GM12874 (cell line): Measurements from ENCODE around the gene DYRK1A.

Experiments used
- TF ChIP-seq, protein P1 (sequence below): IDR thresholded peaks from 2 replicates; pipeline ENCODE4 v1.5.1; 2011; ENCODE audit warnings: low read depth, mild to moderate bottlenecking, control low read depth, low read length, moderate library complexity; ENCODE audit not compliant: insufficient read depth

The DYRK1A gene

DNA sequence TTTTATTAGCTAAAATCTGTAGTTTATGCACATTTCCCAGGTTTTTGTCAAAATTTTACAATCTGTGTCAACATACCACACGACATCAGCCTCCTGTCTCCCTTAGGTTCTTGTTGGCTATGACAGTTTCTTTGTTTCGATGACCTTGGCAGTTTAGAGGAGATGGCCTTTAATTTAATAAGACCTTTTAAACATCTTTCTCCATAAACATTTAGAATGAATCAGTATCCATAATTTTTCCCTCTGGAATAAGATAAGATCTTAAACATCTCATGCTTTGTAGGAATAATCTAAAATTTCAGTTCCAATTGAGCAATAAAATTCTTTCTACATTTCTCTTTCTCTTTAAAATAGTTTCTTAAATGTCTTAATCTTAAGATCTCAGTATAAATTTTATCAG lies 28.7 kb upstream of the DYRK1A start:
- TF ChIP-seq, protein P1, sequence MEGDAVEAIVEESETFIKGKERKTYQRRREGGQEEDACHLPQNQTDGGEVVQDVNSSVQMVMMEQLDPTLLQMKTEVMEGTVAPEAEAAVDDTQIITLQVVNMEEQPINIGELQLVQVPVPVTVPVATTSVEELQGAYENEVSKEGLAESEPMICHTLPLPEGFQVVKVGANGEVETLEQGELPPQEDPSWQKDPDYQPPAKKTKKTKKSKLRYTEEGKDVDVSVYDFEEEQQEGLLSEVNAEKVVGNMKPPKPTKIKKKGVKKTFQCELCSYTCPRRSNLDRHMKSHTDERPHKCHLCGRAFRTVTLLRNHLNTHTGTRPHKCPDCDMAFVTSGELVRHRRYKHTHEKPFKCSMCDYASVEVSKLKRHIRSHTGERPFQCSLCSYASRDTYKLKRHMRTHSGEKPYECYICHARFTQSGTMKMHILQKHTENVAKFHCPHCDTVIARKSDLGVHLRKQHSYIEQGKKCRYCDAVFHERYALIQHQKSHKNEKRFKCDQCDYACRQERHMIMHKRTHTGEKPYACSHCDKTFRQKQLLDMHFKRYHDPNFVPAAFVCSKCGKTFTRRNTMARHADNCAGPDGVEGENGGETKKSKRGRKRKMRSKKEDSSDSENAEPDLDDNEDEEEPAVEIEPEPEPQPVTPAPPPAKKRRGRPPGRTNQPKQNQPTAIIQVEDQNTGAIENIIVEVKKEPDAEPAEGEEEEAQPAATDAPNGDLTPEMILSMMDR = no peak

DNA sequence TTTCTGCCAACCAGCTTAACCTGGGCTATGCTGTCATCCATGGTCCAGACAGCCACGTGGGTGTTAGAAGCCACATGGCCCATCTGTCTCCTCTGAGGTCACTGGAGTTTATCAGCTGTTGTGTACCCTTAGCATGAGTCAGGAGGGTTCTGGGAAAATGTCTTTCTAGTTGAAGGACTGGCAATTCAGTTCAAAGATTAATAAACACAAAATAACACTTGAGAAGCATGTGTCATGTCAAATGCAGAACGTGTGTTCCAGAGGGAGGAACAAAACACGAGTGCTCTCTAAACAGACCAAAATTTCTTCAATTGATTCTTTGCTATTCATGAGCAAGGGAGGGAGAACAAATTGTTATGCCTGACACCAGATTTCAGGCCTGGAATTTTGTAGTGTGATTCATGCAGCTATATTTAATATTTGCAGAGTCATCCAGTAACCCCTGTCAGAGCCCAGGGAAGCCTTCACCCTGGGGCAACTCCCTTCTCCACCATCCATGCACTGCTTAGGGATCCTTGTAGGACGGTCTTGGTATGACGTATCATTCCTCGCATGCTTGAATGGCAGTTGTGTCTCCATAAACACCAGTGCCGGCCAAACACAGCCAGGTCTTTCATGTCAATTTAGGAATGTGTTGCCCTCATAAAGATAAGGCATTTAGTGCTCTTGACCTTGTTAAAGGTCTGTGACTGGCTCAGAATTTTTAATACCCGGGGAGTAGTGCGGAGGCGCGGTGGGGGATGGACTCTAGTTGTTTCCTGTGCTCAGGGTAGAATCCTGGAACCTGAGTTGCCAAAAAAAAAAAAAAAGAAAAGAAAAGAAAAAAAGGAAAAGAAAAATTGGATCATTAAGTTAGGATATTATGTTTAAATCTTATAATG lies 27.7 kb upstream of the DYRK1A start:
- TF ChIP-seq, protein P1 = no peak

DNA sequence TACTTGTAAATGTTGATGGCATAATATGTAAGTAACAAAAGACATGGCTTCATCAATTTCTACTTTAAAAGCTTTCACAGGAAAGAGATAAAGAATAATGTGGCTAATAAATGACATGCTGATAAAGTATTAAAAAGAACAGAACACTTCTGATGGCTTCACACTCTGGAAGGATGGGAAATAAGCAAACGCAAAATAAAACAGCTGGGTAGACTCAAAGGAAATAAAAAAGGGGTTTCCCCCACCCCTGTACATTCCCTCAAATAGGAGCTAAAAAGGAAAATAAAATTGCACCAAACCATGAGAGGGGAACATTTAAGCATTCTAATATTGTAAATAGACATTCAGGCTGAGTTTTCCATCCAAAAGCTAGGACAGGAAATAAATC lies 27.0 kb upstream of the DYRK1A start:
- TF ChIP-seq, protein P1 = no peak

DNA sequence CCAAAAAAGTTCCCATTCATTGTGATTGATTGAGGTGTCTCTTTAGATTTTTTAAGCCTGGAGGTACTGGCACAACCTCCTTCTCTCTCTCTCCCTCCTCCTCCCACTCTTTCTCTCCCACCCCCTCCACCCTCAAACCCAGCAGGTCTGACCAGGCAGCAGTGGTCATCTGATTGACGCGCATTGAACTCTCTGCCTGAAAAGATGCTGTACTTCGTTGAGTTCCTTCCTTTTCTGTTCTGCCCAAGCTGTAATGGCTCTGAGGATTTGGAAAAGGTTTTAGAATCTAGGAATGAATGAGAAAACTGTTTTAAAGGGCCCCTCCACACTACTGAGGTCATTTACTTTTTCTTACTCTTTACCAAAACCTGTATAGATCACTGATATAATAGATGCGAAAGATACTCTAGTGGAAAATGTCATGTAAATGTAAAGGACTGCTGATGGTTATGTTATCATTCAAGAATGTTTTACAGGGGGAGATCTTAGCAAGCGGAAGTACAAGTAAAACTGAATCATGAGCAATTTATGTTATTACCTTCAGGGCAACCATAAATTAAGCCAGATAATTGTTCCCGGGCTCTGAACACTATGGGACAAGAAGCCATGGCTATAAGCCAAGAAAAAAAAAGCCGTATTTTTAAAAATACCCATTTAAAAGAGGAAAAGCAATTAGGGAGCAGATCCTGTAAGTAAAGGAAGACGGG lies 25.2 kb upstream of the DYRK1A start:
- TF ChIP-seq, protein P1 = no peak

DNA sequence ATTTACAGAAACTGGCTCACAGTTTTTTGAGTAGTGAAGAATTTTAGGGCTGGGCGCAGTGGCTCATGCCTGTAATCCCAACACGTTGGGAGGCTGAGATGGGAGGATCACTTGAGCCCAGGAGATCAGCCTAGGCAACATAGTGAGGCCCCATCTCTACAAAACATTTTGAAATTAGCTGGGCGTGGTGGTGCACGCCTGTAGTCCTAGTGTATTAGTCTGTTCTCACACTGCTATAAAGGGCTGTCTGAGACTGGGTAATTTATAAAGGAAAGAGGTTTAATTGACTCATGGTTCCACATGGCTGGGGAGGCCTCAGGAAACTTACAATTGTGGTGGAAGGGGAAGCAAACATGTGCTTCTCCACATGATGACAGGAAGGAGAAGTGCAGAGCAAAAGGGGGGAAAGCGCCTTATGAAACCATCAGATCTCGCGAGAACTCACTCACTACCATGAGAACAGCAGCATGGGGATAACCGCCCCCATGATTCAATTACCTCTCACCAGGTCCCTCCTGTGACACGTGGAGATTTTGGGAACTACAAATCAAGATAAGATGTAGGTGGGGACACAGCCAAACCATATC lies 24.4 kb upstream of the DYRK1A start:
- TF ChIP-seq, protein P1 = no peak

DNA sequence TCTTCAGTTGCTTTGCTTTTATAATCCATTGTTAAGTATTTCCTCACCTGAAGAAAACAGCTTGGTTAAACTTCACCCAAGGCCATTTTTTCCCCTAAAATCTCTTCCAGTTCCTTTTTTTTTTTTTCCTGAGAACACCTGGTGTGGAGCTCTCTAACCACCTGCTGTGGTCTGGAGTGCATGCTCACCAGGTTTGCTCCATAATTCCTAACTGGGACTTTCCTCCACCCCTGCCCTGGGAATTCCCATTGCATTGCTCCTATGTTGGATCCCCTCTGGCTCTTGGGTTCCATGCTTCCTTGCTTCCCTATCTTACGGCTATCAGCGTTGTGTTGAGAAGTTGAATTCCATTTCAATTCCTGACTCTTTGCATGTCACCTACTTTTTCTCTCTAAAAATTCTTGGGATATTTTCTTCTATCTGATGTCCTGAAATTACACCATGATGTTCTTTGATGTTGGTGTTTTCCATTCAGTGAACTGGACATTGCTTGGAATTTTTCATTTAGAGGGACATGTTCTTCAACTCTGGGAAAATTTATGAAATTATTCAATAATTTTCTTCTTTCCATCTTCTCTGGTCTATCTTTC lies 19.6 kb upstream of the DYRK1A start:
- TF ChIP-seq, protein P1 = no peak

DNA sequence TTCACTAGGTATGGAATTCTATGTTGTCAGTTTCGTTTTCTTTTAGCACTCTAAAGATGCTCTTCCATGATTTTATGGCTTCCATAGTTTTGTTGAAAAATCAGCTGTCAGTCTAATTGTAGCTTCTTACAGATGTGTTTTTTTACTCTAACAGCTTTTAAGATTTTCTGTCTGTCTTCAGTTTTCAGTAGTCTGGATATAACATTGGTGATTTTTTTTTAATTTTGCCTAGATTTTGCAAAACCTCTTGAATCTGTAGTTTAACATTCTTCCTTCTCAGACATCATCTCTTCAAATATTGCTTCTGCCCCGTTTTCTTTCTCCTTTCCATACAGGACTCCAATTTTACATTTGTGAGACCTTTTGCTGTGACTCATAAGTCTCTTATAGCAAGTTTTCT lies 17.9 kb upstream of the DYRK1A start:
- TF ChIP-seq, protein P1 = no peak
